Fibroblast of peridontal ligament (primary cell): Measurements from ENCODE around the gene TMEM269.

Experiments
- DNase-seq: peaks from one replicate; pipeline ENCODE4 v3.0.0-alpha.2; 2010; ENCODE audit errors: extremely low read depth

The TMEM269 gene

DNA sequence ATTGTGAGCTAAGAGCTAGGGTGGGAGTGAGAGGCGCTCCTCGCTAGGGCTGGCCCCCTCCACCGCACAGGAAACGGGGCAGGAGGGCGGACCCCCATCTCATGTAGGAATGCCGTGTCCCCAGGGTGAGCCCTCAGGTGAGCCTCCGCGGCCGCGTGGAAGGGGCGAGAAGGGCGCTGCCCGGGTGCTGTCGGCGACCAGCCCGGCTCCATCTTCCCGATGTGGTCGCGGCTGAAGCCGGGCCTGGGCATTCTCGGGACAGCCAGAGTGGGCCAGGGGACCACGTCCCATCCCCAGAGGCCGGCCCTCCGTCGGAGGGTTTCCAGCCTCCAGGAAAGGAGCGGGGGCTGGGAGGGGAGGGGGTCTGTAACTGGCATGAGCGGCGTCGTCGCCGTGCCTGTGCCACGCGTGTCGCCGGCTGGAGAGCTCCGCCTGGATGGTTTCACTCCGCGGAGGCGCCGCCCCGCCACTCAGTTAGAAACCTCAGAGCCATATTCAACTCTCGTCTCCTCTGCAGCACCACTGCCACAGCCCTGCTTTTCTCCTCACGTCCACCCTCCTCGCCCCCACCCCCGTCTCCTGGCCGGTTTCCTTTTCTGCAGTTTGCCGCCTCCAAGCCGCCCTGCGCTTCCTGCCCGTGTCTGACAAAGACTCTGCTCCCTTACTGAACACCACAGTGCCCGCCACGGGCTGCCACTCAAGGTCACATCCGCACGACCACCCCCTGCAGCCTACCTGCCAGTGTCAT is at the start of gene TMEM269:
Gene TMEM269 (plus strand): TSS at position 46 of the 748 bp plus-strand sequence. CDS start 4,903 bp downstream, outside the sequence.
- peak; percentile 4 for DNase-seq

DNA sequence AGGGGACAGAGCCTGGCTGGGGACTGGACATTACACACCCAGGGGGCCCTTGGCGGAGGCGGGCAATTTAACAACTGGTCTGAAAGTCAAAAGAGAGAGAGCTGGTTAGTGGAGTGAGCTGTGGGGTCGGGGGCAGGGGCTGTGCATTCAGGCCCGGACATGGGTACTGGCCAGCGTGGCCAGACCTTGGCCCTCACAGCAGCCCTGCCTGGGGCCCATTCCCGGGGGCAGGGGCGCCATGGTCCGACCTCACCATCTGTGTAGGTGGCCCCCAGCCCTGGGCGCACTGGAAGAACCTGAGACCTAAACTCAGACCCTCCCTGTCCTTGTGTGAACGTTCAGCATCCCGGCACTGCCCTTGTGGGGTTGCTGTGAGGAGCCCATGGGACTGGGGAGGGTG is 49.7 kb upstream of the TMEM269 start:
- DNase-seq, result no peak

GRCh38 chr1:42735477-42736105 is 49.2 kb upstream of the TMEM269 start:
- no peak for DNase-seq

DNA sequence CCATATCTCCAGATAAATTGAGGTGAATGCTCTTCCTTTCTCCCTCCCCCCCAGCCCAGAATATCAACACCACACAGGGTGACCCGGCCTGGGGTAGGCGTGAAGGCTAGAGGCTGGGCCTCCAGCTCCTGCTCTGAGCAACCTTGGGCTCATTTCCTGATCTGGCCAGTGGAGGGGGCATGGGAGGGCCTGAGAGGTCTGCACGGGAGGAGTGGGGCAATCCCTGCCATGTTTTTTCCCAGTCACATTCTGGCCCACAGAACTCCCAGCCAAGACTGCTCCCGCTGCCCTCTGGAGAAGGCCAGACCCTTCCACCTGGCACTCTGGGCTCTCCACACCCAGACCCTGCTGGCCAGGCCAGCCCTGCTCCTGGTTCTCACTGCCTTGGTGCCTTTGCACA is 48.6 kb upstream of the TMEM269 start:
- DNase-seq, result no peak

DNA sequence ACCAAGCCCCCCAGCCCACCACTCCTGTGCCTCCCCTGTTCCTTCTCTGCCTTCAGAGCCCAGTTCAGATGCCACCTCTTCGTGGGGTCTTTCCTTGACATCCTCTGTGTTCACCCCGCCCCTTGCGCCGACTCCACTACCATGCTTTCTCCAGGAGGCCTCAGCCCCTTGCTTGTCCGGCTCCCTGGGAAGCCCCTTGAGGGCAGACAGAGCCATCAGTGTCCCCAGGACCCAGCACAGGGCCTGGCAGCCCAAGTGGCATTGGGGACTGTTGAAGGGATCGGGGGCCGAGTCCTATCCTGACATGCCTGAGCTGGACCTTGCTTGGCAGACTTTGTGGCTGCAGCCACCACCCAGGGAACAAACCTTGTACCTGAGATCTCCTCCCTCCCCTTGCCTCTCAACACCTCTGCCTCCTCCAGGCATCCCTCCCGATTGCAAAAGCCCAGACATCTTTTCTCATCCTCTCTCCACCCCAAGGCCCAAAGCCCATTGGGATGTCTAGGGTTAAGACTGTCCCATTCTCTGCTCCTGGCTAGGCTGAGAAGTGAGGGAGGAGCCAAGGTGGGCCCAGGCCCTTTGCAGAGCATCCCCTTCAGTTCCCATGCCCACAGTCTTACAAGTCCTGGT is 48.1 kb upstream of the TMEM269 start:
- no peak for DNase-seq

DNA sequence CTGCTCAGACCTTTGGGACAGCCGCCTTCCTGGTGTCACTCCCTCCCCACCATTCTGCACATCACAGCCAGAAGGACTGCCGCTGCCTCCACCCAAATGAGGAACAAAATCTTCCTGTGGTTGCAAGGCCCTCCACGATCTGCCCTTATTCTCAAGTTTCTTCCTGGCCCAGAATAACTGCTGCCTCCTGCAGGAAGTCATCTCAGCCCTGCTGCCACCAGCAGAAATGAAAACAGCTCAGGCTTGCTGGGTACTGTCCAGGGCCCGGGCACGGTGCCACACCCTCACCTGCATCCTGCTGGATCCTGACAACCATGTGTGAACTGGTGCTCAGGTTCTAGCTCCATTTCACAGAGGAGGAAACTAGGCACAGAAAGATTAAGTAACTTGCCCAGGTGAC is 47.5 kb upstream of the TMEM269 start:
- DNase-seq, result no peak

- DNase-seq, result no peak
Observed at GRCh38 chr1:42737986-42738677, 46.7 kb upstream of the TMEM269 start.

GRCh38 chr1:42738678-42739226 is 46.0 kb upstream of the TMEM269 start:
- DNase-seq, result no peak

DNA sequence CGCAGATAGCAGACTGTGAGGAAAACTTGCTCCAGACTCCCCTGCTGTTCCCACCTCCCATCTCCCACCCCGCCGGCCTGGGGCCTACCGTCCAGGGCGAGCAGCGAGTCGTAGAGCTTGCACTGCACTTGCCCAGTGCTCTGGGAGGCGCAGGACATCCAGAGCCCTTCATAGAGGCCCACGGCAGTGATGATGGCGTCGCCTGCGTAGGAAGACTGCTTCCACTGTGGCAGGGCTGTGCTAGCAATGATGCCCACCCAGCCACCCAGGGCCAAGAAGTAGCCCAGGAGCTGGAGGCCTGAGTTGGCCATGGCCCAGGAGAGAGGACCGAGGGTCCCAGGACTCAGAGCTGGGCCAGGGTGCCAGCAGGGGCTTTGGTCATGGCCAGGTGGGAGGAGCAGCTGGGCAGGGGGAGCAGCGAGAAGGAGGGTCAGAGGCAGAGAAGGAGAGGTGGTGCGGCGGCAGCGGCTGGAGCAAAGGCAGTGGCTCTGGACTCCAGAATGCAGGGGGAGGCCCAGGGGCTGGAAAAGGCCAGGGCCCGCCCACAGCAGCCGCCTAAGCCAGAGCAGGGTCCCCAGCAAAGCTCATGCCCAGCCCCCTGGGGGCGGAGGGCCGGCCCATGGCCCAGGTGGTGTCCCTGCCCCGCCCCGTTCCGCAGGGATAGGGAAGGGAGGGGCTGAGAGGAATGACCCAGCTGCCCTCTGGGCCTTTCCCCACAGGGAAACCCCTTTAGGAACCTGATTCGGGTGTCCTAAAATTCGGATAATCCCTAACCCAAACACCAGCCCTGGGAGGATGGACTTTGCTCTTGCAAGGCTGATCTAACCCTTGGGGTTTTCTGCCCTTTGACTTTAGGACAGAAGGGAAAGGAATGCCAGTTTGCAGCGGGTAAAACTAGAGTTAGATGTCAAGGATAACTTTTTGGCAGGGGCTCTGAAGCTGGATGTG is 44.8 kb upstream of the TMEM269 start, which contains the start of gene CLDN19:
Gene CLDN19 (minus strand): TSS at position 484 of the 948 bp plus-strand sequence. CDS start 173 bp downstream, at position 311.
- DNase-seq, result no peak

DNA sequence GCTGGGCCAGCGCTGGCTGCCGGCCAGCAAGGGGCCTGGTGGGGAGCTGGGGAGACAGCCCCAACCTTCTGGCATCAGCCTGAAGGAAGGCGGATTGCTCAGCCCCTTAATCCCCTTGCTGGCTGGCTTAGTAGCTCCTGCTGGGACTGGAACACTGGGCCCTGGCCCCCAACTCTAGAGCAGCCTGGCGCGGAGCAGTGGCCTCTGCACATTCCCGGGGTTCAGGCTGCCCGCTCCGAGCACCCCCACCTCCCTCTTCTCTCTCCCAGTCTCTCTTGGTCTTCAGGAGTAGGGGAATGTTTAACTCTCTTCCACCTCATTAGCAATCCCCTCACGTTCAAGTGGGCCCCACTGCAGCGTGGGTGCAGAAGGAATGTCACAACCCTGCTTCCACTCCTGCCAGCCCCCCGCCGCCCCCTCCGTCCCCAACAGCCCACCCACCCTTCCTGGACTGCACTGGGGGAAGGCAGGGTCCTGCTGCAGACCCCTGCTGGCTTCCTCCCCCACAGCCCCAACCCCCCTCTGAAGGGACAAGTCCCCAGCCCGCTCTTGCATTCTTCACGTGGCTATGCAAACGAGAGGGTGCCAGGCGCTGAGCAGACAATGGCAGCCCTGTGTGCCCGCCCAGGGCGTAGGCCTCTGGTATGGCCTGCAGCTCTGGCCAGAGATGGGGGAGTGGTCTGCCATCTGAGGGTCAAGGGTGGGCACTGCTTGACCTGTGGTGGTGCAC is 43.8 kb upstream of the TMEM269 start:
- DNase-seq, result no peak

- DNase-seq, result no peak
Observed at GRCh38 chr1:42741706-42742105, 43.1 kb upstream of the TMEM269 start.

- DNase-seq, result no peak
Observed at GRCh38 chr1:42742141-42742540, 42.6 kb upstream of the TMEM269 start.

- DNase-seq, result no peak
Observed at GRCh38 chr1:42742617-42743316, 42.0 kb upstream of the TMEM269 start.

GRCh38 chr1:42743317-42744147 is 41.3 kb upstream of the TMEM269 start:
- DNase-seq, result peak; percentile 14

GRCh38 chr1:42744148-42744413 is 40.7 kb upstream of the TMEM269 start:
- DNase-seq, result no peak

GRCh38 chr1:42745851-42746250 is 38.9 kb upstream of the TMEM269 start:
- DNase-seq, result no peak

DNA sequence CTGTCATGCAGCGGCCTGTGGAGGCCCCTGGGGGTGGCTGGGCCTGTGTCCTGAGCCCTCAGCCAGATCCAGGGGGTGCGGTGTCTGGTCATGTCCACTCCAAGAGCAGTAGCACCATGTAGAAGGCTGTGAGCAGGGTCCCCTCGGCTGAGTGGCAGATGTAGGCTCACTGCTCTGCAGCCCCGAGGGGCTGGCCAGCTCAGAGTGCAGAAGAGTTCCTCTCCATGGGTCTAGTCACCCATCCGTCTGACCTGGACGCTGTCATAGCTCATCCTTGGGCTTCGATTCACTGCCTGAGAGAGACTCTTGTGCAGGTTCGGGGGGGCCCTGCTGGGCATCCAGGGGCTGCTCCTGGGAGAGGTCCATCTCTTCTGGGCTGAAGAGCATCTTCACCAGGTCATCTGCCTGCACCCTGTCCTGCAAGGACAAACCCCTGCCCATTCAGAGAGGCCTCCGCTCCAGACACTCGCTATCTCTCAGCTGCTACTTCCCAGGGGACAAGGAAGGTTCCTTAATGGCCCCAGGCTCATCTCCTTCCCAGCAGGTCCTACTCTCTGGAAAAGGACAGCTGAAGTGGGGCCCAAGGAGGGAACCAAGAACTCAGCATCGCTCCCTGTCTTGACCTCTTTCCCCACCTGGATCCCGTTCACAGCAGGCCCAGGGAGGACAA is 38.2 kb upstream of the TMEM269 start:
- no peak for DNase-seq

- peak; percentile 19 for DNase-seq
Observed at GRCh38 chr1:42747125-42747524, 37.7 kb upstream of the TMEM269 start.
